K562 (cell line): Measurements from ENCODE around the gene SLC26A2. TPM values are rescaled to one million over a fixed set of nuclear protein-coding genes. Genes with fewer than 3 reads are reported as not detected.

Experiments used
- BCOR ChIP-seq: fragments of 450-650 bp; IDR thresholded peaks from 2 replicates; pipeline ENCODE4 v1.6.1; 2016
- CHD2 ChIP-seq: IDR thresholded peaks from 2 replicates; pipeline ENCODE4 v1.6.1; 2011; ENCODE audit warnings: low read depth, low read length
- FOSL1 ChIP-seq: fragments of 200-800 bp; sonication (Bioruptor generic); conservative IDR thresholded peaks from 2 replicates; pipeline ENCODE4 v1.6.1; 2016; ENCODE audit warnings: missing genetic modification characterization, missing compliant biosample characterization
- FUS ChIP-seq: fragments of 200-400 bp; formaldehyde crosslinking; optimal IDR thresholded peaks from 2 replicates; pipeline ENCODE3; 2017; ENCODE audit warnings: low read depth, low read length
- RFX5 ChIP-seq: IDR thresholded peaks from 2 replicates; pipeline ENCODE4 v1.6.1; 2011; ENCODE audit warnings: low read depth, mild to moderate bottlenecking, improper control_type of control experiment, low read length
- SRSF3 ChIP-seq: fragments of 200-400 bp; formaldehyde crosslinking; IDR thresholded peaks from 2 replicates; pipeline ENCODE4 v1.6.1; 2016; ENCODE audit warnings: mild to moderate bottlenecking, low read length, moderate library complexity; ENCODE audit not compliant: insufficient read depth
- U2AF1 ChIP-seq: fragments of 200-400 bp; formaldehyde crosslinking; optimal IDR thresholded peaks from 2 replicates; pipeline ENCODE3; 2017; ENCODE audit warnings: mild to moderate bottlenecking, low read depth, low read length, moderate library complexity
- ZSCAN29 ChIP-seq: fragments of 450-650 bp; IDR thresholded peaks from 2 replicates; pipeline ENCODE4 v1.6.1; 2017
- polyA plus RNA-seq, 8 experiments: library from polyadenylated mRNA; depleted of rRNA in 4 of 8; stranded (reverse) in 5 of 8; unstranded in 3 of 8; fragments of >200 nt; fragmentation: Nextera tagmentation in 2 of 8; fragmentation: Illumina TruSeq in 1 of 8; extraction: Ambion mirVana in 2 of 8; extraction: Trizol in 1 of 8; gene quantifications; 2 replicates each; pipeline versions ENCODE4 v1.2.1 to v1.2.3, GENCODE V29; 2011 to 2014; ENCODE audit warnings: inconsistent platforms in 1 of 8, missing spikeins in 1 of 8
- total RNA-seq, 7 experiments: library from RNA; depleted of rRNA in 6 of 7; stranded (reverse); fragments of >200 nt in 6 of 7; fragmentation: Illumina TruSeq in 2 of 7; extraction: Trizol in 2 of 7; gene quantifications; 2 replicates each; pipeline versions ENCODE4 v1.2.1 to v1.2.3, GENCODE V29; 2011 to 2021; ENCODE audit warnings: low replicate concordance in 1 of 7
- TF ChIP-seq, protein P1 (sequence below): fragments of 200-800 bp; sonication (Bioruptor generic); IDR thresholded peaks from 2 replicates; pipeline ENCODE4 v1.6.1; 2017; ENCODE audit warnings: missing genetic modification characterization, missing compliant biosample characterization
- TF ChIP-seq, protein P2 (sequence below), 2 experiments: IDR thresholded peaks; 2 replicates each; pipeline ENCODE4 v1.6.1; 2011; ENCODE audit warnings: borderline replicate concordance in 1 of 2, control low read depth in 1 of 2, low read depth in 1 of 2, low read length in 1 of 2, mild to moderate bottlenecking in 1 of 2, mixed read lengths in 1 of 2, moderate library complexity in 1 of 2; ENCODE audit not compliant: insufficient read depth in 1 of 2, insufficient read length in 1 of 2, poor library complexity in 1 of 2, severe bottlenecking in 1 of 2; ENCODE audit errors: extremely low read depth in 1 of 2

SLC26A2 gene
- total and polyA plus RNA-seq, 9 of the 15 experiments (the other 6 are each of a cell fraction or from before 2014, with no cell fraction given): 1.1 to 6.3 (median 3.6) TPM

DNA sequence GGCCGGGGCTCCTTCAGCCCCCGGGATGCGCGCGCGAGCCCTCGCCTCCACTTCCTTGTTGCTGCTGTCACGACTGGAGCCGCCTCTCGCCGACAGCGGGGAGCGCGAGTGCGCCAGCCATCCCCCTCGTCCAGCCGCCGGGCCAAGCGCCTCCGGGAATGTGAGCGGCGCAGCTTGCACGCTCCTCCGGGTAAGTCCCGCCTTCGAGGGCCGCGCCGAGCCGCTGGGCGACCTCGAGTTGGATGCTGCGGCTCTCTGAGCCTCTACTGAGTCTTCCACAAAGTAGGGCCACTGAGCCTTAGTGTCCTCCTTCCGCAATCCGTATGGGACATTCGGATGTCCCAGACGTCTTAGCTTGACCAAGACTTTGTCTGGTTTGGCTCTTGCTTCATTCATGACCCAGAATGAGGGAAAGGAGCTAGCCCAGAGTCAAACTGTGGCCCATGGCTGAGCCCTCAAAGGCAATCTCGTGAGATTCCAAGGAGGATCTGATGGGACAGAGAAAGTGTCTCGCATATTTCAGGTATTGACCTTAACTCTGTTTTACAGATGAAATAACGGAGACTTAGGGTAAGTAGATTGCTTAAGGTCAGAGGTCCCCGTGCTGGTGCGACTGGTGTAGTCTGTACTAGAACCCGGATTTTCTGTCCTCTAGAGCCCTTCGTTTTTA, 40.6 kb downstream of the SLC26A2 start (continued):
- TF ChIP-seq ZSCAN29 (no peak; the same call in 1 of the 2 replicates), BCOR (peak; percentile 76), U2AF1 (peak; percentile 61), FUS (peak; percentile 70), FOSL1 (tag) (peak; percentile 26; the same call in 1 of the 2 replicates), SRSF3 (0 out of 2 replicates have a peak, but pooled peaks have one; percentile 46), RFX5 (no peak), CHD2 (peak; percentile 79)
- TF ChIP-seq, protein P1, sequence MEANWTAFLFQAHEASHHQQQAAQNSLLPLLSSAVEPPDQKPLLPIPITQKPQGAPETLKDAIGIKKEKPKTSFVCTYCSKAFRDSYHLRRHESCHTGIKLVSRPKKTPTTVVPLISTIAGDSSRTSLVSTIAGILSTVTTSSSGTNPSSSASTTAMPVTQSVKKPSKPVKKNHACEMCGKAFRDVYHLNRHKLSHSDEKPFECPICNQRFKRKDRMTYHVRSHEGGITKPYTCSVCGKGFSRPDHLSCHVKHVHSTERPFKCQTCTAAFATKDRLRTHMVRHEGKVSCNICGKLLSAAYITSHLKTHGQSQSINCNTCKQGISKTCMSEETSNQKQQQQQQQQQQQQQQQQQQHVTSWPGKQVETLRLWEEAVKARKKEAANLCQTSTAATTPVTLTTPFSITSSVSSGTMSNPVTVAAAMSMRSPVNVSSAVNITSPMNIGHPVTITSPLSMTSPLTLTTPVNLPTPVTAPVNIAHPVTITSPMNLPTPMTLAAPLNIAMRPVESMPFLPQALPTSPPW: 0 out of 2 replicates have a peak, but pooled peaks have one; percentile 6
- TF ChIP-seq, protein P2, sequence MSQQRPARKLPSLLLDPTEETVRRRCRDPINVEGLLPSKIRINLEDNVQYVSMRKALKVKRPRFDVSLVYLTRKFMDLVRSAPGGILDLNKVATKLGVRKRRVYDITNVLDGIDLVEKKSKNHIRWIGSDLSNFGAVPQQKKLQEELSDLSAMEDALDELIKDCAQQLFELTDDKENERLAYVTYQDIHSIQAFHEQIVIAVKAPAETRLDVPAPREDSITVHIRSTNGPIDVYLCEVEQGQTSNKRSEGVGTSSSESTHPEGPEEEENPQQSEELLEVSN (IDR thresholded peaks at IDR 0.05; ENCODE audit: borderline replicate concordance in 1 of 2, extremely low read depth in 1 of 2, insufficient read depth in 1 of 2, insufficient read length in 1 of 2, low read depth in 1 of 2, low read length in 1 of 2, poor library complexity in 1 of 2, severe bottlenecking in 1 of 2): peak in 1 of 2 experiments; percentile 53
